A549 treated with DMSO at 1 μM for 4 hours (cell line): ENCODE data around the gene DHRS4. TPM values are rescaled to one million over a fixed set of nuclear protein-coding genes. Genes with fewer than 3 reads are reported as not detected.

Experiments used
- total RNA-seq: library from RNA; stranded (reverse); fragments of 200-300 nt; extraction: Qiagen RNA extraction; gene quantifications from 5 replicates; pipeline ENCODE4 v1.2.3, GENCODE V29; 2022; ENCODE audit warnings: low read depth

DHRS4 gene
- 39.3 to 49.4 TPM (median 46.9 TPM) in 5 replicates for total RNA-seq

GRCh38 chr14:23953464-23954278 lies at the start of gene DHRS4:
DHRS4 (plus strand) TSS chr14:23953770; CDS start chr14:23953789, 19 bp downstream.

DNA sequence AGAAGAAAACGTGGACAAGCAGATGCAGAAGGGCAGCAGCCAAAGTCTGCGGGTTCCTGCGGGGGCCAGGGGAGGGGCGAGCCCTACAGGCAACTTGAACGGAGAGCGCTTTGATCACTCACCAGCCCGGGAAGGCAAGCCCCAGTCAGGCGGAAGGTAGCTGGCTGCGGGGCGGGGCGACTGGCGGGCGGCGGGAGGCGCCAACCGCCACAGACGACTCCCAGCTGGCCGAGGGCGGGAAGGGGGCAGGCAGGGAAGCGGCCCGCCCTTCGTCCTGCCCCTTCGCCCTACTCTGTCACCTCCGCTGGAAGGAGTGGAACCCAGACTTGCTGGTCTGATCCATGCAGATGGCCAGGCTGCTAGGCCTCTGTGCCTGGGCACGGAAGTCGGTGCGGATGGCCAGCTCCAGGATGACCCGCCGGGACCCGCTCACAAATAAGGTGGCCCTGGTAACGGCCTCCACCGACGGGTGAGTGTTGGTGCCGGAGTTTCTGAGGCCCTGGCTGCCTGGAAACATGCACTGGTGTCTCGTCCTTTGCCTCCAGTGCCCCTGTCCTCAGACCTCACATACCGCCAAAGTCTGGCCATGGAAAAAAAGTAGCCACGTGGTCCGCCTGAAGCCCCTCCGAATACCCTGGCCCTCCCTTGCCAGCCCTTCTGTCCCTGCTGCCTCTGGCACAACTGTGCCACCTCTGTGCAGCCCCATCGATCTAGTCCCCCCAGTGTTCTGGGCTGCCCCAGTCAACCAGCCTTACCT lies 35.2 kb downstream of the DHRS4 start, which contains the start of gene DHRS4L2:
DHRS4L2 (plus strand) TSS at position 323 of the 757 bp plus-strand sequence; CDS start at position 342, 19 bp downstream.

Other genes with a start within 250 kb of the DHRS4 start
- gene DHRS4L2, start 35.2 kb downstream of the DHRS4 start, total RNA-seq = 23.7 to 33.4 TPM (median 29.9 TPM) in 5 replicates
- gene CARMIL3, start 98.2 kb downstream of the DHRS4 start, total RNA-seq = 0.24 to 0.59 TPM (median 0.47 TPM) in 5 replicates
- not detected in 5 replicates for gene CPNE6, start 117.8 kb downstream of the DHRS4 start, total RNA-seq
- 17.9 to 21.1 TPM (median 19.7 TPM) in 5 replicates for gene PCK2, start 140.5 kb downstream of the DHRS4 start, total RNA-seq
- gene DCAF11, start 161.0 kb downstream of the DHRS4 start, total RNA-seq = 21.0 to 25.3 TPM (median 21.5 TPM) in 5 replicates
- gene NRL, start 161.2 kb downstream of the DHRS4 start, total RNA-seq = 0.58 to 1.0 TPM (median 0.99 TPM) in 5 replicates
- 0.15 to 0.28 TPM (median 0.24 TPM) in 3 of 5 replicates, not detected in the others for gene FITM1, start 176.9 kb downstream of the DHRS4 start, total RNA-seq
- gene PSME1, start 182.4 kb downstream of the DHRS4 start, total RNA-seq = 163 to 182 TPM (median 171 TPM) in 5 replicates
- gene EMC9, start 187.8 kb downstream of the DHRS4 start, total RNA-seq = 50.9 to 61.8 TPM (median 56.9 TPM) in 5 replicates
- gene PSME2, start 192.8 kb downstream of the DHRS4 start, total RNA-seq = 164 to 198 TPM (median 177 TPM) in 5 replicates
- 25.6 to 33.1 TPM (median 29.9 TPM) in 5 replicates for gene RNF31, start 193.7 kb downstream of the DHRS4 start, total RNA-seq
- 14.6 to 21.4 TPM (median 16.7 TPM) in 5 replicates for gene IRF9, start 207.5 kb downstream of the DHRS4 start, total RNA-seq
- gene REC8, start 218.3 kb downstream of the DHRS4 start, total RNA-seq = 3.4 to 6.4 TPM (median 4.3 TPM) in 5 replicates
- gene IPO4, start 235.0 kb downstream of the DHRS4 start, total RNA-seq = 79.6 to 102 TPM (median 88.2 TPM) in 5 replicates
- 65.1 to 72.9 TPM (median 67.8 TPM) in 5 replicates for gene TM9SF1, start 241.7 kb downstream of the DHRS4 start, total RNA-seq